ENCODE measurements around the gene TOLLIP.

TOLLIP gene

GRCh38 chr11:1230456-1231395 is 78.7 kb downstream of the TOLLIP start:
- DNase-seq: no peak

GRCh38 chr11:1230121-1230455 is 79.3 kb downstream of the TOLLIP start:
- no peak for DNase-seq

GRCh38 chr11:1229471-1230120 is 79.8 kb downstream of the TOLLIP start:
- no peak for DNase-seq

GRCh38 chr11:1228921-1229451 is 80.4 kb downstream of the TOLLIP start:
- DNase-seq: no peak

- no peak for DNase-seq
Observed at GRCh38 chr11:1228101-1228821, 81.2 kb downstream of the TOLLIP start.

- no peak for DNase-seq
Observed at GRCh38 chr11:1227551-1228100, 81.8 kb downstream of the TOLLIP start.

- no peak for DNase-seq
Observed at GRCh38 chr11:1226986-1227550, 82.4 kb downstream of the TOLLIP start.

GRCh38 chr11:1226226-1226985 is 83.0 kb downstream of the TOLLIP start:
- peak in 3 of 4 experiments; percentile 14 to 52 (median 24) for DNase-seq

- DNase-seq: no peak
Observed at GRCh38 chr11:1225386-1226225, 83.8 kb downstream of the TOLLIP start.

GRCh38 chr11:1224491-1225385 is 84.7 kb downstream of the TOLLIP start:
- DNase-seq: no peak

Measured in suppressor macrophage (primary cell).